ENCODE data around the gene RIPOR2.
"Not testable (repeated sequence)": the region's sequence is repeated elsewhere in the genome, so short reads cannot be mapped to it uniquely, and the experiment has no call there.

RIPOR2 gene

GRCh38 chr6:24757611-24758010 lies 178.1 kb downstream of the RIPOR2 start:
- no peak for DNase-seq

GRCh38 chr6:24755279-24755678 lies 180.5 kb downstream of the RIPOR2 start:
- no peak for DNase-seq

GRCh38 chr6:24754378-24754777 lies 181.4 kb downstream of the RIPOR2 start:
- DNase-seq, result not testable (repeated sequence)
